Uterus (tissue), 2 donors: ENCODE data around the gene LIFR.

Source experiments
- POLR2A ChIP-seq, 2 donors: fragments of 450-650 bp; IDR thresholded peaks; one replicate each; pipeline ENCODE4 v1.6.1; 2016; ENCODE audit warnings: antibody characterized with exemption in 2 of 2, mild to moderate bottlenecking in 1 of 2, moderate library complexity in 1 of 2
- TF ChIP-seq, protein P1 (sequence below), 4 experiments: fragments of 200-600 bp in 2 of 4; fragments of 450-650 bp in 2 of 4; sonication (generic) in 2 of 4; IDR thresholded peaks; one replicate each; pipeline ENCODE4 v1.5.1; 2016 to 2019; ENCODE audit warnings: antibody characterized with exemption in 4 of 4, mild to moderate bottlenecking in 2 of 4, moderate library complexity in 1 of 4

DNA sequence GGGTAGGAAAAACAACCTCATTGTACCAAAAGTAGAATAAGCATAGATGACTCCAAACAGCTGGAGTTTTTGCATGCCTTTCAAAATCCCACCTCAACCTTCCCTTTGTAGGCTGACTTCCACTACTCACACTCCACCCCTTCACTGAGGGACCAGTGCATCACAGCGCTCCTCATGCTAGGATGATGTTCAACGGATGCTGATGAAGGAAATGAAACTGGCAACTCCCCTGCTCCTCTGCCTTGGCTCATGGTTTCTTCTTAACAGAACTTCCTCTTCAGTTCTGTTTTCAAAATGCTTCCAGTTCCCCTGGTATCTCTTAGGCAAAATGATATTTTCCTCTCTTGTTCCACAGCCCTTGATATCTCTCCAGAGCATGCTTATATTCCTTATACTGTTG, 29.0 kb downstream of the LIFR start:
- TF ChIP-seq, protein P1, sequence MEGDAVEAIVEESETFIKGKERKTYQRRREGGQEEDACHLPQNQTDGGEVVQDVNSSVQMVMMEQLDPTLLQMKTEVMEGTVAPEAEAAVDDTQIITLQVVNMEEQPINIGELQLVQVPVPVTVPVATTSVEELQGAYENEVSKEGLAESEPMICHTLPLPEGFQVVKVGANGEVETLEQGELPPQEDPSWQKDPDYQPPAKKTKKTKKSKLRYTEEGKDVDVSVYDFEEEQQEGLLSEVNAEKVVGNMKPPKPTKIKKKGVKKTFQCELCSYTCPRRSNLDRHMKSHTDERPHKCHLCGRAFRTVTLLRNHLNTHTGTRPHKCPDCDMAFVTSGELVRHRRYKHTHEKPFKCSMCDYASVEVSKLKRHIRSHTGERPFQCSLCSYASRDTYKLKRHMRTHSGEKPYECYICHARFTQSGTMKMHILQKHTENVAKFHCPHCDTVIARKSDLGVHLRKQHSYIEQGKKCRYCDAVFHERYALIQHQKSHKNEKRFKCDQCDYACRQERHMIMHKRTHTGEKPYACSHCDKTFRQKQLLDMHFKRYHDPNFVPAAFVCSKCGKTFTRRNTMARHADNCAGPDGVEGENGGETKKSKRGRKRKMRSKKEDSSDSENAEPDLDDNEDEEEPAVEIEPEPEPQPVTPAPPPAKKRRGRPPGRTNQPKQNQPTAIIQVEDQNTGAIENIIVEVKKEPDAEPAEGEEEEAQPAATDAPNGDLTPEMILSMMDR (IDR thresholded peaks at IDR 0.05) = no peak
- TF ChIP-seq POLR2A (IDR thresholded peaks at IDR 0.05) = no peak
